Duodenal mucosa (tissue), 2 donors: Measurements from ENCODE around the gene MDN1.
"Not testable (repeated sequence)": the region's sequence is repeated elsewhere in the genome, so short reads cannot be mapped to it uniquely, and the experiment has no call there.

ENCODE experiments used
- H3K27ac ChIP-seq: one replicate; pipeline ENCODE4 v1.7.0; 2013; ENCODE audit warnings: low read depth, low read length
- H3K27me3 ChIP-seq, 2 donors: one replicate each; pipeline ENCODE4 v1.7.0; 2013; ENCODE audit warnings: low read length in 2 of 2, control low read depth in 1 of 2; ENCODE audit not compliant: insufficient read depth in 2 of 2, control insufficient read depth in 1 of 2
- H3K36me3 ChIP-seq, 2 donors: one replicate each; pipeline ENCODE4 v1.7.0; 2013; ENCODE audit warnings: low read length in 2 of 2, control low read depth in 1 of 2; ENCODE audit not compliant: insufficient read depth in 2 of 2, control insufficient read depth in 1 of 2
- H3K4me1 ChIP-seq, 2 donors: one replicate each; pipeline ENCODE4 v1.7.0; 2013; ENCODE audit warnings: low read length in 2 of 2, control low read depth in 1 of 2; ENCODE audit not compliant: insufficient read depth in 2 of 2, control insufficient read depth in 1 of 2
- H3K4me3 ChIP-seq, 2 donors: one replicate each; pipeline ENCODE4 v1.7.0; 2013; ENCODE audit warnings: low read length in 2 of 2, low read depth in 1 of 2
- H3K9ac ChIP-seq, 2 donors: one replicate each; pipeline ENCODE4 v1.7.0; 2013; ENCODE audit warnings: low read length in 2 of 2, low read depth in 1 of 2
- H3K9me3 ChIP-seq, 2 donors: one replicate each; pipeline ENCODE4 v1.7.0; 2013; ENCODE audit warnings: low read length in 2 of 2, control low read depth in 1 of 2; ENCODE audit not compliant: control insufficient read depth in 1 of 2

MDN1 gene

DNA sequence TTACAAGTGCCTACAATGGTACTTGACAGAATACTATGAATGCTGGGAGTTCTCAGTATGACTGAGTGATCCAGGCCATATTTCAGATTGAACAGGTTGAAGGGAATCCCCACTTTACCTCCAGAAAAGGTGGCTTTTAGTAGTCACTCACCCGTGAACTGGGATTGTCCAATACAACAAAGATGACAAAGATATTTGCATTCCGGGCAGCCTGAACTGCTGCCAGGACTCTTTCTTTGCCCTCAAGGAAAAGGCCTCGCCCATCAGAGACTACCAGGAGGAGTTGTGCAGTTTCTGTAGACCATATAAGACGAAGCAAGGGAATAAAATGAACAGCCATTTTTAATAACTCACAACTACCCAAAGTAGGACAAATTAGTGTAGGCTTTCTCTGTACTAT, 174.7 kb downstream of the MDN1 start:
- H3K4me3 ChIP-seq, result no peak overlapping the region
- no peaks in the 10 kb centered on the region for H3K4me1 ChIP-seq
- H3K36me3 ChIP-seq, result peaks cover 25 to 61% of the 10 kb centered on the region in 2 donors
- no peak overlapping the region for H3K27ac ChIP-seq
- no peak overlapping the region for H3K9ac ChIP-seq
- H3K9me3 ChIP-seq, result no peaks in the 10 kb centered on the region
- H3K27me3 ChIP-seq, result no peaks in the 10 kb centered on the region

DNA sequence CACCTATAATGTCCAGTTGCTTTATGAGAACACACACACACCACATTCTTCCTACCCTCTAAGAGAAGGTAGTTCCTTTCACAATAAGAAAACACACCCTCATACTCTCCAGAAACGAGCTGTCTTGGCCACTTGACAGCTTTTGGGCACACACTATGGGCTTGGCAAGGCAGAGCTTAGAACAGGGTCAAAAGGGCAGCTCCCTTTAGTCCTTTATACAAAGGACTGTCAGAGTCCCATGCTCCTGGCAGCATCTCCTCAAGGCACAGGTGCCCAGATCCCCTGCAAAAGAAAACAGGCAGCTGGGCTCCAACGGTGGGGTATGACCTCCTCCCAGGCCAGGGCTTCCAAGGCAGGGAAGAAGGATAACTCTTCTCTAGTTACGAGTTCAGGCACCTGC, 176.2 kb downstream of the MDN1 start:
- no peaks in the 10 kb centered on the region for H3K27me3 ChIP-seq
- peaks cover 16 to 49% of the 10 kb centered on the region in 2 donors for H3K36me3 ChIP-seq
- no peak overlapping the region for H3K4me3 ChIP-seq
- no peaks in the 10 kb centered on the region for H3K9me3 ChIP-seq
- no peak overlapping the region for H3K27ac ChIP-seq
- no peak overlapping the region for H3K9ac ChIP-seq
- H3K4me1 ChIP-seq, result peaks cover 8 to 9% of the 10 kb centered on the region in 2 donors

DNA sequence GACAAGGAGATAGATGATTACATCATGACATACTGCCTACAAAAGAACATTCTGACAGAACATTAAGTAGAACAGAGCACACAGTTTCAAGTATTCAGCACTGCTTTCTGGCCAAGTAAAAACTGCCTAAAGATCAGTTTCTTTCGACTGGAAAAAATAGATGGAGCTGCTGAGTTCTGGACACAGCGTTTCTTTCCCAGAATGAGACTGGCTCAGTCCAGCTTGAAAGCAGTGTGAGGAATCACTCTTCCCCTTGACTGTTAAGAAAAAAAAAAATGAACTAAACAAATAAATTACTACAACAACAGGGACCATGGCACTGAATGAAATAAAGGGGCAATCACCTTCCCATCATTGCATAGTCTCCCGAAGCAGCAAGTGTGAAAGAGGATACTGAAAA, 176.6 kb downstream of the MDN1 start:
- H3K9ac ChIP-seq, result no peak overlapping the region
- H3K27me3 ChIP-seq, result no peaks in the 10 kb centered on the region
- H3K4me3 ChIP-seq, result no peak overlapping the region
- H3K27ac ChIP-seq, result no peak overlapping the region
- H3K36me3 ChIP-seq, result peaks cover 16 to 46% of the 10 kb centered on the region in 2 donors
- no peaks in the 10 kb centered on the region for H3K9me3 ChIP-seq
- H3K4me1 ChIP-seq, result peaks cover 9 to 11% of the 10 kb centered on the region in 2 donors

DNA sequence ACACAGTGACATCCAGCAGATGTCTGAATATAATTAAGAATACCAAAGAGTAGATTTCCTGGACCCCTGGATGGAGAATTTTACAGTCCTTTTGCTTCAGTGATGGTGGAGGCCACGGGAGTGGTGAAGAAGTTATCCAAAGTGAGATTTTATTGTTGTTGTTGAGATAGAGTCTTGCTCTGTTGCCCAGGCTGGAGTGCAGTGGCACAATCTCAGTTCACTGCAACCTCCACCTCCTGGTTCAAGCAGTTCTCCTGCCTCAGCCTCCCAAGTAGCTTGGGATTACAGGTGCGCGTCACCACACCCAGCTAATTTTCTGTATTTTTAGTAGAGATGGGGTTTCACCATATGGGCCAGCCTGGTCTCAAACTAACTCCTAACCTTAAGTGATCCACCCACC, 178.0 kb downstream of the MDN1 start:
- H3K36me3 ChIP-seq, result peaks cover 16 to 37% of the 10 kb centered on the region in 2 donors

DNA sequence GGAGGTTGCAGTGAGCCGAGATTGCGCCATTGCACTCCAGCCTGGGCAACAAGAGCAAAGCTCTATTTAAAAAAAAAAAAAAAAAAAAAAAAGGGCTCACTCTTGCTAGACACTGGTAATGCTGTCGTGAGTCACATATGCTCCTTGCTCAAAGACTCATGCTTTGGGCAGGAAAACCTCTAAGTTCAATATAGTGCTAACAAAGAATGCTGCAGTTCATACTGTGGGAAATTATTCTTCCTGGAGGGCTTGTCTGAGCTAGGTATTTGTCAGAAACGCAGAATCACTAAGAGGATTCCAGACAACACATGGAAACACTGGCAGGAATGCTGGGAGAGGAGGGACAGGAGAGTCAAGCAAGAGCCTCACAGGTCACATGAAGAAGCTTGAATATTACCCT, 178.8 kb downstream of the MDN1 start:
- Histone ChIP-seq H3K4me1 (peaks cover 13 to 16% of the 10 kb centered on the region in 2 donors), H3K36me3 (peaks cover 16 to 37% of the 10 kb centered on the region in 2 donors)

More for the DNA sequence above, 178.0 kb downstream of the MDN1 start:
- H3K27me3 ChIP-seq, H3K9me3 ChIP-seq, H3K27ac ChIP-seq, H3K9ac ChIP-seq, H3K4me3 ChIP-seq: not testable (repeated sequence)
- peaks cover 13 to 16% of the 10 kb centered on the region in 2 donors for H3K4me1 ChIP-seq

DNA sequence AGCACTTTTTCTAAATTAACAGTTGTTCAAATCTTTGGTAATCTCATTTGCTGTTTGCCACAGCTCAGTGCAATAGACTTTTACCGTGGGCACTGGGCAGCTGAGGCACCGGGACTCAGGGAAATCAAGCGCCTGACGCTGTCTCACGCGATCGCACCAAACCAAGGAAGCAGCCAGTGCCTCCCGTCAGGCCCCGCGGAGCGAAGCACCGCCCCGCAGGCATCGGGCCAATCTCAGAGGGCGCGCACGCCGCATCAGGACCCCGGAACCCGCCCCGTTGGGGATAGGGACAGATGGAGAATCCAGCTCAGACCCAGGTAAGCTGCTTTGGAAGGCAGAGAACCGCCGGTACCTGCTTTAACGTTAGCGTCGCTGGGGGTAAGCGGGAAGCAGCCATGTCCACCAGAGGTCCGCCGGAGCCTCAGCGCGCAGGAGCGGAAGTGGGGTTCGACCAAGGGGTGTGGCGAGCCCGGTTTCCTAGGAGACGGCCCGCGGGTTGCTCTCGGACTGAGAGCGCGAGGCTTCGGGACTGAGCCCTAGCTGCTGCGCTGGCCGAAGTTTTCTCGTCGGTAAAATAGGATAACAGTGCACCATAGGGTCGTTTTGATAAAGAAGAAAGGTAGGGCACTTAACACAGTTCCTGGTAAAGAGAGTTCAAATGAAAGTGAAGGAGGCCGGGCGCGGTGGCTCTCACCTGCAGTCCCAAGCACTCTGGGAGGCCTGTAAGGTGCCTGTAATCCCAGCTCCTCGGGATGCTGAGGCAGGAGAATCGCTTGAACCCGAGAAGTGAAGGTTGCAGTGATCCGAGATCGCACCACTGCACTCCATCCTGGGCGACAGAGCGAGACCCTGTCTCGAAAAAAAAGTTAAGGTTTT, 181.0 kb downstream of the MDN1 start, which contains the start of gene LYRM2:
LYRM2 (minus strand) TSS at position 428 of the 876 bp plus-strand sequence; CDS start at position 397, 31 bp downstream.
- Histone ChIP-seq H3K4me3 (peak within 1 kb of the TSS; percentile 90 to 96), H3K27ac (peak within 1 kb of the TSS; percentile 92), H3K9ac (peak within 1 kb of the TSS; percentile 79 to 82), H3K36me3 (peaks cover 5 to 22% of the 10 kb centered on the region in 2 donors), H3K4me1 (peaks cover 13 to 16% of the 10 kb centered on the region in 2 donors), H3K27me3 (no peaks in the 10 kb centered on the region), H3K9me3 (no peaks in the 10 kb centered on the region)

More for the DNA sequence above, 178.8 kb downstream of the MDN1 start:
- no peaks in the 10 kb centered on the region for H3K9me3 ChIP-seq
- no peaks in the 10 kb centered on the region for H3K27me3 ChIP-seq
- H3K27ac ChIP-seq, result no peak overlapping the region
- no peak overlapping the region for H3K4me3 ChIP-seq
- H3K9ac ChIP-seq, result no peak overlapping the region

DNA sequence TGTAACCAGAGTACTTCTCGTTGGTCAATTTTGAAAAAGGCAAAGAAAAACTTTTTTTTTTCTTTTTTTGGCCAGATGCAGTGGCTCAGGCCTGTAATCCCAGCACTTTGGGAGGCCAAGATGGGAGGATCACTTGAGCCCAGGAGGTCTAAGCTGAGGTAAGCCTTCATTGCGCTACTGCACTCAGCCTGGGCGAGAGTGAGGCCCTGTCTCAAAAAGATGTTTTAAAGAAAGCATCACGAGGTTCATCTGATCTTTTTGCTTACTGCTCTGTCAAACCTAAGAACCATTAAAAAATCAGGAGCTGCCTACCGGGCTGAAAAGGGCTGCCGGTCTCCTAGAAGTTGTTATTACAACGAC, 181.7 kb downstream of the MDN1 start:
- Histone ChIP-seq H3K4me1 (peaks cover 13 to 16% of the 10 kb centered on the region in 2 donors), H3K27me3 (no peaks in the 10 kb centered on the region), H3K36me3 (peaks cover 0 to 16% of the 10 kb centered on the region in 2 donors), H3K4me3 (peak overlapping the region; percentile 90 to 96), H3K9ac (peak overlapping the region; percentile 79 to 82), H3K9me3 (no peaks in the 10 kb centered on the region), H3K27ac (peak overlapping the region; percentile 92)

DNA sequence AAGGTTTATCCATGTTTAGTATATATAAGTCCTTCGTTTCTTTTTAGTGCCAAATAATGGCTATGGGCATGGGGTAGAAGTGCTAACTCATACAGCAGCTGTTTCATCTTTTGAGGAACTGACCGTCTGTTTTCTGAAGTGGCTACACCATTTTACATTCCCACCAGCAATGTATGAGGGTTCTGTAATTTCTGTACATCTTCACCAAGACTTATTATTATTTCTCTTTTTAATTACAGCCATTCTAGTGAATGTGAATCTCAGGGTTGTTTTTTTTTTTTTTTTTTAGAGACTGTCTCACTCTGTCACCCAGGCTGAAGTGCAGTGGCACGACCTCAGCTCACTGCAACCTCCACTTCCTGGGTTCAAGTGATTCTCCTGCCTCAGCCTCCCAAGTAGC, 183.2 kb downstream of the MDN1 start:
- not testable (repeated sequence) for H3K4me3 ChIP-seq, H3K27me3 ChIP-seq, H3K9ac ChIP-seq, H3K27ac ChIP-seq, H3K9me3 ChIP-seq
- peaks cover 13 to 16% of the 10 kb centered on the region in 2 donors for H3K4me1 ChIP-seq
- H3K36me3 ChIP-seq, result peaks cover 0 to 13% of the 10 kb centered on the region in 2 donors

DNA sequence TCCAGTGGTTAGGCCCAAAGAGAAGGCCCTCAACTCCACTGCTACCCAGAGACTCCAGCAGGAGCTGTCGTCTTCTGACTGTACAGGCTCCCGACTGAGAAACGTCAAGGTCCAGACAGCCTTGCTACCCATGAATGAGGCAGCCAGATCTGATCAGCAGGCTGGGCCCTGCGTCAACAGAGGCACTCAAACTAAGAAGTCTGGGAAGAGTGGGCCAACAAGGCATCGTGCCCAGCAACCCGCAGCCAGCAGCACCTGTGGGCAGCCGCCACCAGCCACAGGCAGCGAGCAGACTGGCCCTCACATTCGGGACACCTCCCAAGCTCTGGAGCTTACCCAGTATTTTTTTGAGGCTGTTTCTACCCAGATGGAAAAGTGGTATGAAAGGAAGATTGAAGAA, 189.1 kb downstream of the MDN1 start:
- Histone ChIP-seq H3K4me3 (no peak overlapping the region), H3K9ac (no peak overlapping the region), H3K36me3 (no peaks in the 10 kb centered on the region), H3K27me3 (no peaks in the 10 kb centered on the region), H3K27ac (no peak overlapping the region), H3K9me3 (no peaks in the 10 kb centered on the region), H3K4me1 (no peaks in the 10 kb centered on the region)

DNA sequence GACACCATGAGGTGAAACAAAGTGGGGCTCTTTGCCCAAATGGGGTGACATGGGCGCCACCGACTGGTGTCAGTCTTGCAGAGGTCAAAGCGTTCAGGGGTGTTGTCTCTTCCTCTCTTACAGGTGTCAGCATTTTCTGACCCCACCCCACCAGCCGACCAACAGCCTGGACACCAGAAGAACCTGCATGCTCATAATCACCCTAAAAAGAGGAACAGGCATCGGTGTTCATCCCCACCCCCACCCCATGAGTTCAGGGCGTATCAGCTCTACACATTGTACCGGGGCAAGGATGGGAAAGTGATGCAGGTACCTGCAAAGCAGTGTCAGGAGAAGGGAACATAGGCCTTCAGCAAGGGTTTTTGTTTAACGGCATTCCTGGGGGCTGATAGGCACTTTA, 195.8 kb downstream of the MDN1 start:
- Histone ChIP-seq H3K36me3 (peaks cover 0 to 2% of the 10 kb centered on the region in 2 donors), H3K9ac (no peak overlapping the region), H3K4me1 (no peaks in the 10 kb centered on the region), H3K27ac (no peak overlapping the region), H3K27me3 (no peaks in the 10 kb centered on the region), H3K4me3 (no peak overlapping the region), H3K9me3 (no peaks in the 10 kb centered on the region)
